OCI-M2 (cell line): ENCODE measurements around the gene ACBD4.

Experiments used
- DNase-seq: peaks from one replicate; lab custom pipeline; 2025; ENCODE audit not compliant: unreplicated experiment; lab: John Stamatoyannopoulos, UW

The ACBD4 gene

GRCh38 chr17:45135192-45135977 lies at the start of gene ACBD4:
Gene ACBD4 (plus strand): TSS chr17:45135687. CDS start chr17:45136145, 458 bp downstream.
- DNase-seq, result no peak

- no peak for DNase-seq
Observed at GRCh38 chr17:45086391-45086790, 49.1 kb upstream of the ACBD4 start.

- no peak for DNase-seq
Observed at GRCh38 chr17:45086865-45087503, 48.5 kb upstream of the ACBD4 start.

GRCh38 chr17:45087504-45087975 lies 47.9 kb upstream of the ACBD4 start:
- no peak for DNase-seq

- DNase-seq, result no peak
Observed at GRCh38 chr17:45087978-45088377, 47.5 kb upstream of the ACBD4 start.

GRCh38 chr17:45088741-45089140 lies 46.7 kb upstream of the ACBD4 start:
- no peak for DNase-seq

- DNase-seq, result no peak
Observed at GRCh38 chr17:45090711-45091110, 44.8 kb upstream of the ACBD4 start.

GRCh38 chr17:45091778-45092425 lies 43.6 kb upstream of the ACBD4 start:
- no peak for DNase-seq

- DNase-seq, result no peak
Observed at GRCh38 chr17:45092911-45093430, 42.5 kb upstream of the ACBD4 start.

- no peak for DNase-seq
Observed at GRCh38 chr17:45093444-45094110, 41.9 kb upstream of the ACBD4 start.

GRCh38 chr17:45096141-45096540 lies 39.3 kb upstream of the ACBD4 start:
- no peak for DNase-seq

GRCh38 chr17:45096926-45097325 lies 38.6 kb upstream of the ACBD4 start:
- DNase-seq, result no peak

GRCh38 chr17:45098081-45098868 lies 37.2 kb upstream of the ACBD4 start:
- DNase-seq, result no peak

GRCh38 chr17:45098869-45099616 lies 36.4 kb upstream of the ACBD4 start:
- DNase-seq, result no peak

- no peak for DNase-seq
Observed at GRCh38 chr17:45101546-45101882, 34.0 kb upstream of the ACBD4 start.

- no peak for DNase-seq
Observed at GRCh38 chr17:45101883-45102811, 33.3 kb upstream of the ACBD4 start.

- DNase-seq, result no peak
Observed at GRCh38 chr17:45102856-45103255, 32.6 kb upstream of the ACBD4 start.

GRCh38 chr17:45103269-45103795 lies 32.2 kb upstream of the ACBD4 start:
- no peak for DNase-seq
